ENCODE measurements around the gene LBR.

Gene LBR

GRCh38 chr1:225450491-225451191 lies 22.8 kb upstream of the LBR start:
- no peak overlapping the region for H3K27ac ChIP-seq
- TF ChIP-seq ZFX (IDR thresholded peaks at IDR 0.05; ENCODE audit: borderline replicate concordance) (no peak), CTCF (IDR thresholded peaks at IDR 0.05) (no peak)

GRCh38 chr1:225449774-225450173 lies 21.9 kb upstream of the LBR start:
- no peak for TF ChIP-seq ZFX (IDR thresholded peaks at IDR 0.05; ENCODE audit: borderline replicate concordance)
- no peak for TF ChIP-seq CTCF (IDR thresholded peaks at IDR 0.05)
- H3K27ac ChIP-seq, result no peak overlapping the region

GRCh38 chr1:225449261-225449660 lies 21.4 kb upstream of the LBR start:
- TF ChIP-seq CTCF (IDR thresholded peaks at IDR 0.05), result no peak
- TF ChIP-seq ZFX (IDR thresholded peaks at IDR 0.05; ENCODE audit: borderline replicate concordance), result no peak
- no peak overlapping the region for H3K27ac ChIP-seq

- no peak overlapping the region for H3K27ac ChIP-seq
- no peak for TF ChIP-seq ZFX (IDR thresholded peaks at IDR 0.05; ENCODE audit: borderline replicate concordance)
- TF ChIP-seq CTCF (IDR thresholded peaks at IDR 0.05), result no peak
These were observed 20.4 kb upstream of the LBR start for GRCh38 chr1:225448146-225448805.

- no peak overlapping the region for H3K27ac ChIP-seq
- no peak for TF ChIP-seq CTCF (IDR thresholded peaks at IDR 0.05)
- no peak for TF ChIP-seq ZFX (IDR thresholded peaks at IDR 0.05; ENCODE audit: borderline replicate concordance)
These were observed 19.8 kb upstream of the LBR start for GRCh38 chr1:225447650-225448089.

- TF ChIP-seq CTCF (IDR thresholded peaks at IDR 0.05) (no peak), ZFX (IDR thresholded peaks at IDR 0.05; ENCODE audit: borderline replicate concordance) (no peak)
- H3K27ac ChIP-seq, result no peak overlapping the region
These were observed 19.3 kb upstream of the LBR start for GRCh38 chr1:225446981-225447615.

GRCh38 chr1:225446595-225446960 lies 18.7 kb upstream of the LBR start:
- TF ChIP-seq ZFX (IDR thresholded peaks at IDR 0.05; ENCODE audit: borderline replicate concordance) (no peak), CTCF (IDR thresholded peaks at IDR 0.05) (no peak)
- H3K27ac ChIP-seq, result peak overlapping the region; percentile 34; the same call in 1 of the 2 replicates
